HG03103 (cell line): ENCODE measurements around the gene NPAS2.

ENCODE experiments used
- ATAC-seq: cut with Tn5 transposase; IDR thresholded peaks from one replicate; pipeline ENCODE4 v1.9.1; 2021; ENCODE audit warnings: low read depth; ENCODE audit not compliant: unreplicated experiment

The NPAS2 gene

GRCh38 chr2:100793220-100793619 is 26.7 kb upstream of the NPAS2 start:
- ATAC-seq = no peak

DNA sequence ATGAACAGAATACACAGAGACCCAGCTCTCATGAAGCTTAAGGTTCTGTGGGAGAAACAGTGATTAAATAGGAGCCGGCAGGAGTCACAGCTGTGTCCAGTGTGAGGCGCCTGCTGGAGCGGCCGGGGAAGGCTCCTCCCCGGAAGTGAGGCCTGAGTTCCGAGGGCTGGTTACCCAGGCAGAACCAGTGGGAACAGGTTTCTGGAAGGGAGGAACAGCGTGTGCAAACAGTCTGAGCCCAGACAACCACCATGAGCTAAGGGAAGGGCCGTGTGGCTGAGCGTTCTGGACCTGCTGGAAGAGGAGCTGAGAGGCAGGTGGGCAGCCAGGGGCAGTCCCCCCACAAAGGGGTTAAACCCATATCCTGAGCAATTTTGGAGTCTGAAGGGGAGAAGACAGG is 26.0 kb upstream of the NPAS2 start:
- ATAC-seq = no peak

GRCh38 chr2:100796499-100797100 is 23.3 kb upstream of the NPAS2 start:
- no peak for ATAC-seq

GRCh38 chr2:100799686-100800085 is 20.3 kb upstream of the NPAS2 start:
- ATAC-seq = no peak

GRCh38 chr2:100800915-100801314 is 19.0 kb upstream of the NPAS2 start:
- no peak for ATAC-seq

GRCh38 chr2:100801402-100801801 is 18.5 kb upstream of the NPAS2 start:
- ATAC-seq = no peak

DNA sequence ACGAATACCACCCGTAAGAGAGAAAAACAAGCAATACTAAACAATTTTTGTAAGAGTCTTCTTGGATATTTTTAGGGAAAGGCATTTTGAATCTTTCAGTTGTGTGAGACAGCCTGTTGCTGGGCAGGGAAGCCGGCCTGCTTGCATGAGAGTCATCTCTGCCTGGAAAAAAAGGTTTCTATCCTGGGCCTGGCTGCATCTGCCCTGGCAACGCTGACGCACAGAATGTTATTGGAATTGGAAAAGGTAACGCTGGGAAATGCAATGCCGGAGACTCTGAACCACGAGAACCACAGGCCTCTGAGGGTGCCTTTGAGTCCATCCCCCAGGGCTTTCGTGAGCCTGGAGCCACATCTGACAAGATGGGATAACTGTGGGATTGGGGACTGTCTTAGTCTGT is 17.9 kb upstream of the NPAS2 start:
- no peak for ATAC-seq

- no peak for ATAC-seq
Measured at GRCh38 chr2:100803334-100803733, 16.6 kb upstream of the NPAS2 start.

- ATAC-seq = no peak
Measured at GRCh38 chr2:100806550-100806949, 13.4 kb upstream of the NPAS2 start.

DNA sequence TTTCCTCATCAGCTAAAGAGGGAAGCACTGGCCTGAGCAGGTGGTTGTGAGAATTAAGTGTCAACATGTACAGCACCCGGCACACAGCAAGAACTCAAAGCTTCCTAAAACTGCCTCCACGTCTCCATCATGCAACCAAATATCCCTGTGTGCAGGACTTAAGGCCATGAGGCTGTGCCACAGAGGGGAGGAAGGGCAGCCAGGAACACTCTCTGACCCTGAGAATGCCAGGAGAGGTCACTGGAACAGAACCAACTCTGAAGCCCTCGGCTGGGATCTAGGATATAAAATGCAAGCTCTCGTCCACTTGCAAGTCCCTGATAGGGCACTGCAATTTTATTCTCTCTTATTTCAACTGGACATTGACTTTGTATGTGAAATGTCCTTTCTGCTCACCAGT is 12.2 kb upstream of the NPAS2 start:
- ATAC-seq = no peak

DNA sequence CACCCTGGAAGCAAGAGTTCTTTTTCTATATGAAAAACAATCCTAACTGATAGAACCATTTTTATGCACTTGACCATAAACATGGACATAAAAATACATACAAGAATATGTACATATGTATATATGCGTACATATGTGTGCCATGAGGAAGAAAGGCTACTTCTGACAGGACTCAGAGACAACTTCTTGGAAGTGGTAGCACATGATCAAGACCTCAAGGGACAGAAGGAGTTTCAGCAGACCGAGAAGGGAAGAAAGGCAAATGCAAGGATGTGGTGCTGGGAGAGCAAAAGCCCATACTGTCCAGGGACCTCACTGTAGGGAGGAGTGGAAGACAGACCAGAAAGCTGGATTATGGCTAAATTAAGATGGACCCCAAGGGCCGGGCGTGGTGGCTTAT is 11.4 kb upstream of the NPAS2 start:
- ATAC-seq = no peak

DNA sequence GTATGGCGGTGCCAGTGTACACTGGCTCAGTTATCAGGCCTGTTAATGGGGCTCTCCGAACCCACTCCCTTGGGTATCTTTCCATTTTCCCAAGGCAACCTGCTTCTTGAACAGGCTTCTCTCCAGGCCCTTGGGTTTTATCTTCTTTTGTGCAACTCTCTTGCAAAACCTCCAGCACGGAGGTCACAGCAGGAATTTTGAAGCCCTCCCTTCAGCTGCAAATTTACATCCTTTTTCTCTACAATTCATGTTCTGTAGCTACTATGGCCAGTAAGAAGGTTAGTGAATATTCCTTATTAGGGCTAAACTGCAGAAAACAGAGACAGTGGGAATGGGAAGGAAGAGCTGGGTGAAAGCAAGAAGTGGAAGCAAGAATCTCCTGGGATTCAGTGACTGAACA is 10.4 kb upstream of the NPAS2 start:
- no peak for ATAC-seq

- no peak for ATAC-seq
Measured at GRCh38 chr2:100810603-100811145, 9.3 kb upstream of the NPAS2 start.

DNA sequence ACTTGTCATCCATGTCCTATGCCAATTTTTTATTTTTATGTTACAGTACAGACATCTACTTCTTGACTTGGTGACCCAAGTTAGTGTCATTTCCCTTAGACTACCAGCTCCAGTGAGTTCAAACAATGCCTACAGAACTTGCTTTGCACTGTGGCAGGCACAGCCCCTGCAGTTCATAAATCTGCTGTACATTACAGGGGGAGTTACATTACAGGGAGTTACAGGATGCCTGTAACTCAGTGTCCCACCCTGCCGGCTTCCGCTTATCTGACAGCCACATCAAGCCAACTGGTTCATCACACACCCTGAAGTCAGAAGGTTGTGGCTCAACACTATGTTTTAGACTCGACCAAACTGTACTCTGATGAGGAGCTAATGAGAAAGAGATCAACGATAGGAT is 7.8 kb upstream of the NPAS2 start:
- no peak for ATAC-seq

- no peak for ATAC-seq
Measured at GRCh38 chr2:100812573-100812972, 7.4 kb upstream of the NPAS2 start.

DNA sequence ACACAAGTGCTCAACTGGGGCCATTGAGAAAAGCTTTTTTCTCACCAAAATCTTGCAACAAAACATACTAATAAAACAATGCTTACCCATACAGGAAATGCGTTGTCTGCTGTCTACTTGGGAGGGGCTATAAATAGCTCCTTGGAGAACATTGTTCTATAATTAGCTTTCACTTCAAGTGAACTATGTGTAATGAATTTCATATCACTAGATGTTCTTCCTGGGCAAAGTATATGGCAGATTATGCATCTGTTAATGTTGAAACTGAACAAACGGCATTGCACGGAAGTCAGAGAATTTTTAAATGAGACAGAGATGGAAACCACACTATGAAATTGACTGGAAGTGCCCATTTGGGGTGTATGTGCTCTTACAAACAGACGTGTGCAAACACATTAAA is 6.4 kb upstream of the NPAS2 start:
- ATAC-seq = no peak

DNA sequence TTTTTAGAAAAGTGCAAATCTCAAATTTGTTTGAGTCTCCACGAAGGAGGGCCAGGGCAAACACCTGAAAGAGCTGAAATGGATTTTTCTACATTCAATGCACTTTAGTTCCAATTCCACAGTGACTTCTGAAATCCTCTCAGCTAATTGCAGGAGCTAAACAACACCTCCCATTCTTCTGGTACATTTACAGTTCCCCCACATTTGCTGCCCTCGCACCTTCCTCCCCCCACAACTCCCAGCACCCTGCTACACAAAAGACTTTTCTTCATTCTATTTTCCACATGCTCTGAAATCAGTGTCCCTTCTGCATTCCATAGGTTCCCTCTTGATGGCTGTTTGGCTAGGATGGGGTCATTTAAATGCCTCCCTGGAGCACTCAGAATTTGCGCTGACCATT is 5.9 kb upstream of the NPAS2 start:
- ATAC-seq = no peak

GRCh38 chr2:100814453-100814852 is 5.5 kb upstream of the NPAS2 start:
- ATAC-seq = no peak

DNA sequence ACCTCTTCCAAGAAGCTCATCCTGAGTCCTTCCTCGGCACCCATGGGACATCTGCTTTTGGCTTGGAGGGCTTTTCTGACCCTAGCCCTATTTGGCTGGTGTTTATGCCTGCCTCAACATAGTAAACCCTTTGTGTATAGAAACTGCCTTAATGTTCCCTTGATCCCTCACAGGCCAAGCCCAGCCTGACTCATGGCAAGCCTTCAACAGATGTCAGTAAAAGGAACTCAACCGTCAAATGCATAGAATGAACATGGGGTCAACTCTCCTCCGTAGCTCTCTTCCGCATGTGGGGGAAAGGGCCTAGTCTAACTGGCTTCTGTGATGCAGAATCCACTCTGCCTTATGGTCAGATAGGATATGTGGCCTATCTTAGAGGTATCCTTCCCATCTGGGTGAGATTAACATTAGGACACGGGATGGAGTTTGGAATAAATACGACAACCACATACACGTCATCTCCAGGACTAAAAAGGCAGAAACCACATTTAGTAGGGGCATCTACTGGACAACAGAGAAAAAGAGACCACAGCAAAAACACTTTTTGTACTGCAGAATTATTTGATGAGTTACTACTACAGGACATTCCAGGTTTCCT is 2.5 kb upstream of the NPAS2 start:
- no peak for ATAC-seq

DNA sequence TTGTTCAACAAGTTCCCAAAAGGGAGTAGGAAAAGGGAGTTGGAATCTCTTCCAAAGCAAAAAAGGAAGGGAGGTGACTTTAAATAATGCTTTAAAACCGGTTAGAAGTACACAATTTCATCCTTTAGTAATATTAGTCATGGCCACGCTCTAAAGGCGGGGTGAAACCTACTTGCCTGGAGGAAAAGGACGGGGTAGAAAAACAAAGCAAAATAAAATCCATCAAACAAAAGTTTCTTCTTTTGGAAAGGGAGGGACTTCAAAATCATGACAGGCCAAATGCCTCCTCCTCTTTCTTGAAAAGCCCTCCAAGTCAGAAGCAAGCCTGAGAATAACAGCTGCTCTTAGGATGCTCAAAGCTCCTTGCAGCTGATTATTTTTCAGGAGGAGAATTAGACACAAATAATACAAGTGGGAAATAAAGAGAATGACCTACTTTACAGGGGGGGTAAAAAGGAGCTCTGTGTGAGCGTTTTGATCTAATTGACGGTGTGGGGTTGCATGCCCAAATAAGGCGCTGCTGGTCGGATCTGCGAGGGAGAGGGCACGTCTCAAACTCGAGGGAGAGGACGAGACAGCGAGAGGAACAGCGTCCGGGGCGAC is 1.8 kb upstream of the NPAS2 start:
- ATAC-seq = no peak

DNA sequence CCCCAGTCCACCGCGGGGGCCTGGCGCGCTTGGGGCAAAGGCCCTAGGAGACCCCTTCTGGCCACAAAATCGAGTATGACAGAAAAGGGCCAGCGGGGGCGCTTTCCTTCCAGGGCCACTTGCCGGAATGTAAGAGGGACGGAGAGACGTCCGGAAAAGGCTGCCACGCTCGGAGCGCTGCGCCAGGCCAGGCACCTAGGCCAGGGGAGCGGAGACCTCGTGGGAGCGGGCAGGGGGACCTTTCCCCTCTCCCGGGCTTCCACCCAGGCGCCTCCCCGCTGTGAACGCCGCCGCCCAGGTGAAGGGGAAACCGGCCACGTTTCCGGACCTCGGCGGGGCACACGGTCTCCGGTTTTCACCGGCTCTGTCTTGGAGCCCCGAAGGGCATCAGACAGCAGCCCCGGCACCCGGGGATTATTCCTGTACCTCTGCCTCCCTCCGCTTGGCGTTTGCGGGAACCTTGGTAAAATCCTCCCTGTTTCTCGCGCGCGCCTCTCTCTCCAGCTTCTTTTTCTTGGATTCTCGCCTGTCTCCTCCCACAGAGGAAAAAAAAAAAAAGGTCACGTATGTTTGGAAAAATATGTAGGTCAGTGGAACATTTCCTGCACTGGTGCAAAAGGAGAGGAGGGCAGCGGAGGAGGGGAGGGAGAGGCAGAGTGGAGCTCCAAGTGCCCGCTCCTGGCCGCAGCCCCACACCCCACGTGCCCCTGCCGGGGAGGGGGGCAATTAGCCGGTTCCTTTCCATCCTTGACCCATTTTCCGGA is 1.2 kb upstream of the NPAS2 start:
- ATAC-seq = no peak

GRCh38 chr2:100820273-100820522 is 259 bp downstream of the NPAS2 start:
- no peak for ATAC-seq
